Fibroblast of lung (primary cell): ENCODE measurements around the gene ACAN. TPM values are rescaled to one million over a fixed set of nuclear protein-coding genes. Genes with fewer than 3 reads are reported as not detected.

Experiments used
- DNase-seq, 2 donors: peaks; one replicate each; pipeline versions ENCODE4 v3.0.0 to v3.0.0-alpha.2; 2010; ENCODE audit warnings: low read depth in 2 of 2
- H2AFZ ChIP-seq: 2 replicates; pipeline ENCODE4 v1.5.1; 2012; ENCODE audit warnings: low read length, control low read depth, inconsistent platforms
- H3K27ac ChIP-seq: 2 replicates; pipeline ENCODE4 v1.5.1; 2011; ENCODE audit warnings: low read length, control low read depth; ENCODE audit not compliant: insufficient read depth
- H3K27me3 ChIP-seq: 2 replicates; pipeline ENCODE4 v1.5.1; 2011; ENCODE audit warnings: mild to moderate bottlenecking, low read length; ENCODE audit not compliant: control insufficient read depth, insufficient read depth
- H3K36me3 ChIP-seq: 2 replicates; pipeline ENCODE4 v1.5.1; 2011; ENCODE audit warnings: low read length; ENCODE audit not compliant: control insufficient read depth, insufficient read depth
- H3K4me1 ChIP-seq: 2 replicates; pipeline ENCODE4 v1.5.1; 2011; ENCODE audit warnings: low read length; ENCODE audit not compliant: control insufficient read depth, insufficient read depth; ENCODE audit errors: extremely low read depth
- H3K4me2 ChIP-seq: 2 replicates; pipeline ENCODE4 v1.5.1; 2011; ENCODE audit warnings: low read length, control low read depth; ENCODE audit not compliant: insufficient read depth; ENCODE audit errors: extremely low read depth
- H3K4me3 ChIP-seq, 4 experiments: fragments of 200-600 bp in 1 of 4; sonication (generic) in 1 of 4; replicated peaks in 1 of 4; 2 replicates each; pipeline ENCODE4 v1.5.1; 2011 to 2016; ENCODE audit warnings: low read length in 4 of 4, low read depth in 3 of 4, mild to moderate bottlenecking in 3 of 4, control low read depth in 2 of 4, inconsistent platforms in 1 of 4, mixed read lengths in 1 of 4; ENCODE audit not compliant: insufficient read depth in 1 of 4; ENCODE audit errors: control extremely low read depth in 1 of 4
- H3K79me2 ChIP-seq: 2 replicates; pipeline ENCODE4 v1.5.1; 2012; ENCODE audit warnings: mild to moderate bottlenecking, low read length, inconsistent platforms; ENCODE audit not compliant: control insufficient read depth, insufficient read depth
- H3K9ac ChIP-seq: 2 replicates; pipeline ENCODE4 v1.5.1; 2011; ENCODE audit warnings: mild to moderate bottlenecking, low read length, control low read depth; ENCODE audit not compliant: insufficient read depth
- H3K9me3 ChIP-seq: 2 replicates; pipeline ENCODE4 v1.5.1; 2012; ENCODE audit warnings: low read depth, low read length; ENCODE audit not compliant: control insufficient read depth, insufficient read depth
- H4K20me1 ChIP-seq: 2 replicates; pipeline ENCODE4 v1.5.1; 2011; ENCODE audit warnings: low read length; ENCODE audit not compliant: control insufficient read depth, insufficient read depth; ENCODE audit errors: extremely low read depth
- CTCF ChIP-seq, 2 donors: IDR thresholded peaks in 1 of 2; conservative IDR thresholded peaks in 1 of 2; 1 replicate in 1 of 2; 2 replicates in 1 of 2; pipeline ENCODE4 v1.5.1; 2011 to 2012; ENCODE audit warnings: low read length in 2 of 2, control low read depth in 1 of 2, inconsistent platforms in 1 of 2, low read depth in 1 of 2, mild to moderate bottlenecking in 1 of 2
- EZH2 ChIP-seq: IDR thresholded peaks from 2 replicates; pipeline ENCODE4 v1.5.1; 2012; ENCODE audit warnings: low read length, control low read depth, mild to moderate bottlenecking; ENCODE audit errors: missing control alignments
- polyA plus RNA-seq, 2 donors: library from polyadenylated mRNA; depleted of rRNA in 1 of 2; stranded (reverse) in 1 of 2; unstranded in 1 of 2; fragments of >200 nt; gene quantifications; 2 replicates each; pipeline ENCODE4 v1.2.1, GENCODE V29; 2011 to 2012; ENCODE audit warnings: missing spikeins in 1 of 2
- total RNA-seq: library from RNA; depleted of rRNA; stranded (reverse); fragments of >200 nt; gene quantifications from 2 replicates; pipeline ENCODE4 v1.2.1, GENCODE V29; 2014

The ACAN gene
- total and polyA plus RNA-seq, 2 donors (not counting 1 experiment from before 2014, with no cell fraction given): under 0.01 to 3.0 TPM

GRCh38 chr15:88835646-88836045, 32.4 kb downstream of the ACAN start:
- no peak overlapping the region for H2AFZ ChIP-seq
- no peak overlapping the region for H3K9ac ChIP-seq
- H3K36me3 ChIP-seq: no peaks in the 10 kb centered on the region
- H3K4me2 ChIP-seq: no peak overlapping the region
- H3K27me3 ChIP-seq: no peaks in the 10 kb centered on the region
- H3K27ac ChIP-seq: no peak overlapping the region
- no peaks in the 10 kb centered on the region for H4K20me1 ChIP-seq
- H3K4me1 ChIP-seq: peaks cover 5% of the 10 kb centered on the region
- DNase-seq: peak; percentile 34 to 52
- H3K9me3 ChIP-seq: no peaks in the 10 kb centered on the region
- no peak for TF ChIP-seq CTCF (conservative IDR thresholded peaks at IDR 0.05 in 1 of 2, IDR thresholded peaks at IDR 0.05 in 1 of 2; ENCODE audit: low read depth in 1 of 2, low read length in 2 of 2)
- no peak for TF ChIP-seq EZH2
- no peaks in the 10 kb centered on the region for H3K79me2 ChIP-seq
- no peak overlapping the region for H3K4me3 ChIP-seq

- H3K9me3 ChIP-seq: no peaks in the 10 kb centered on the region
- H3K9ac ChIP-seq: no peak overlapping the region
- H3K4me3 ChIP-seq: no peak overlapping the region
- H3K4me2 ChIP-seq: no peak overlapping the region
- H4K20me1 ChIP-seq: no peaks in the 10 kb centered on the region
- H3K27me3 ChIP-seq: no peaks in the 10 kb centered on the region
- TF ChIP-seq EZH2 (no peak), CTCF (conservative IDR thresholded peaks at IDR 0.05 in 1 of 2, IDR thresholded peaks at IDR 0.05 in 1 of 2; ENCODE audit: low read depth in 1 of 2, low read length in 2 of 2) (no peak)
- H3K4me1 ChIP-seq: peaks cover 5% of the 10 kb centered on the region
- no peaks in the 10 kb centered on the region for H3K79me2 ChIP-seq
- DNase-seq: no peak
- H2AFZ ChIP-seq: no peak overlapping the region
- H3K27ac ChIP-seq: no peak overlapping the region
- no peaks in the 10 kb centered on the region for H3K36me3 ChIP-seq
Observed at GRCh38 chr15:88838667-88839066, 35.4 kb downstream of the ACAN start.

- H3K4me2 ChIP-seq: no peak overlapping the region
- H3K4me1 ChIP-seq: peaks cover 2% of the 10 kb centered on the region
- H3K36me3 ChIP-seq: no peaks in the 10 kb centered on the region
- H3K27me3 ChIP-seq: no peaks in the 10 kb centered on the region
- no peak overlapping the region for H3K9ac ChIP-seq
- no peak overlapping the region for H3K4me3 ChIP-seq
- H3K27ac ChIP-seq: no peak overlapping the region
- H3K79me2 ChIP-seq: no peaks in the 10 kb centered on the region
- no peaks in the 10 kb centered on the region for H4K20me1 ChIP-seq
- TF ChIP-seq EZH2 (no peak), CTCF (conservative IDR thresholded peaks at IDR 0.05 in 1 of 2, IDR thresholded peaks at IDR 0.05 in 1 of 2; ENCODE audit: low read depth in 1 of 2, low read length in 2 of 2) (no peak)
- no peak overlapping the region for H2AFZ ChIP-seq
- no peak for DNase-seq
- H3K9me3 ChIP-seq: no peaks in the 10 kb centered on the region
Observed at GRCh38 chr15:88839146-88839545, 35.9 kb downstream of the ACAN start.
